ENCODE results near the gene ASZ1. TPM values are rescaled to one million over a fixed set of nuclear protein-coding genes. Genes with fewer than 3 reads are reported as not detected.

Gene ASZ1
- total RNA-seq, 5 donors from 2014 or later (not counting 1 experiment from before 2014, with no cell fraction given), result not detected

- no peak for DNase-seq
- H3K4me1 ChIP-seq (ENCODE audit: control insufficient read depth in 1 of 2, extremely low read depth in 1 of 2, insufficient read depth in 2 of 2, low read length in 2 of 2), result no peaks in the 10 kb centered on the region
- H3K27me3 Mint-ChIP-seq, result peaks cover 0 to 4% of the 10 kb centered on the region in 2 donors
- H3K27ac Mint-ChIP-seq, result no peak overlapping the region
- no peak overlapping the region for H3K4me3 Mint-ChIP-seq
- no peak overlapping the region for H3K4me3 ChIP-seq (ENCODE audit: control insufficient read depth in 1 of 2, extremely low read depth in 1 of 2, low read length in 1 of 2)
- no peak for ATAC-seq (replicated peaks in 1 of 4)
- no peaks in the 10 kb centered on the region for H3K36me3 ChIP-seq (ENCODE audit: control insufficient read depth in 2 of 2, extremely low read depth in 1 of 2, insufficient read depth in 1 of 2, low read length in 1 of 2)
- peaks cover 0 to 8% (median 0%) of the 10 kb centered on the region in 3 donors for H3K9me3 Mint-ChIP-seq
- ChIA-PET CTCF (no interaction called here), POLR2A (no interaction called here)
- no peaks in the 10 kb centered on the region for H3K36me3 Mint-ChIP-seq
- H3K27me3 ChIP-seq (replicated peaks in 1 of 2; ENCODE audit: control insufficient read depth in 2 of 2, extremely low read depth in 1 of 2, insufficient read depth in 2 of 2, low read length in 1 of 2), result no peaks in the 10 kb centered on the region
- H3K4me1 Mint-ChIP-seq, result no peaks in the 10 kb centered on the region
- H3K27ac ChIP-seq (ENCODE audit: low read length), result no peak overlapping the region
- H3K9me3 ChIP-seq, result no peaks in the 10 kb centered on the region
Observed at GRCh38 chr7:117362294-117362888, 64.9 kb downstream of the ASZ1 start.

DNA sequence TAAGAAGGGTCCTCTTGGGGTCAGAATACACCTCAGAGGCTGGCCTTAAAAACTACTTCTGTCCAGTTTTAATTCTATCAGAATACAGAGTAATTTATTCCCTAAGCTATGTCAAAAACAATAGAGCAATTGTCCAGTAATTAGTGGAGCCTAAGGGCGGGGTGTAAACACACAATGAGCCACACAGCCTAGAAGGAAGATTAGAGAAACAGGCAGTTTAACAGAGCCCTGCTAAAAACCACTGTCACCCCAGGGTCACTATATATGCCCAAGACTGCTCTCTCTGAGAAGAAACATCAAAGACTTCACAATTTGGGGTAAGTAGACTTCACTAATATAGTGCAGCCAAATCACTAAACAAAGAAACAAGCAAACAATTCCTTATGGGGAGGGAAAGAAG, 77.3 kb downstream of the ASZ1 start:
- Mint-ChIP-seq H3K4me3 (no peak overlapping the region), H3K36me3 (no peaks in the 10 kb centered on the region), H3K27me3 (peaks cover 0 to 11% of the 10 kb centered on the region in 2 donors), H3K9me3 (no peaks in the 10 kb centered on the region), H3K4me1 (no peaks in the 10 kb centered on the region), H3K27ac (no peak overlapping the region)
- no peak overlapping the region for H3K27ac ChIP-seq (ENCODE audit: low read length)
- peaks cover 0 to 7% of the 10 kb centered on the region in 2 experiments for H3K27me3 ChIP-seq (replicated peaks in 1 of 2; ENCODE audit: control insufficient read depth in 2 of 2, extremely low read depth in 1 of 2, insufficient read depth in 2 of 2, low read length in 1 of 2)
- no peaks in the 10 kb centered on the region for H3K9me3 ChIP-seq
- DNase-seq (no peak), ATAC-seq (replicated peaks in 1 of 4) (no peak)
- ChIA-PET CTCF (no interaction called here), POLR2A (no interaction called here)
- no peaks in the 10 kb centered on the region for H3K36me3 ChIP-seq (ENCODE audit: control insufficient read depth in 2 of 2, extremely low read depth in 1 of 2, insufficient read depth in 1 of 2, low read length in 1 of 2)
- no peak overlapping the region for H3K4me3 ChIP-seq (ENCODE audit: control insufficient read depth in 1 of 2, extremely low read depth in 1 of 2, low read length in 1 of 2)
- WGBS (ENCODE audit: insufficient coverage), result no CpG with 5 or more reads among the region's 1 CpG
- no peaks in the 10 kb centered on the region for H3K4me1 ChIP-seq (ENCODE audit: control insufficient read depth in 1 of 2, extremely low read depth in 1 of 2, insufficient read depth in 2 of 2, low read length in 2 of 2)

GRCh38 chr7:117349570-117349969, 77.7 kb downstream of the ASZ1 start:
- ATAC-seq (replicated peaks in 1 of 4), result no peak
- POLR2A ChIA-PET, result no interaction called here
- H3K4me3 Mint-ChIP-seq, result no peak overlapping the region
- H3K4me3 ChIP-seq (ENCODE audit: control insufficient read depth in 1 of 2, extremely low read depth in 1 of 2, low read length in 1 of 2), result no peak overlapping the region
- peaks cover 0 to 11% of the 10 kb centered on the region in 2 donors for H3K27me3 Mint-ChIP-seq
- no peaks in the 10 kb centered on the region for H3K4me1 ChIP-seq (ENCODE audit: control insufficient read depth in 1 of 2, extremely low read depth in 1 of 2, insufficient read depth in 2 of 2, low read length in 2 of 2)
- CTCF ChIA-PET, result no interaction called here
- no peaks in the 10 kb centered on the region for H3K9me3 ChIP-seq
- H3K4me1 Mint-ChIP-seq, result no peaks in the 10 kb centered on the region
- peaks cover 0 to 7% of the 10 kb centered on the region in 2 experiments for H3K27me3 ChIP-seq (replicated peaks in 1 of 2; ENCODE audit: control insufficient read depth in 2 of 2, extremely low read depth in 1 of 2, insufficient read depth in 2 of 2, low read length in 1 of 2)
- no peaks in the 10 kb centered on the region for H3K9me3 Mint-ChIP-seq
- H3K27ac Mint-ChIP-seq, result no peak overlapping the region
- H3K36me3 Mint-ChIP-seq, result no peaks in the 10 kb centered on the region
- no peak for DNase-seq
- H3K27ac ChIP-seq (ENCODE audit: low read length), result no peak overlapping the region
- 75% methylated on average over 1 of the region's 2 CpGs for WGBS (ENCODE audit: insufficient coverage)
- no peaks in the 10 kb centered on the region for H3K36me3 ChIP-seq (ENCODE audit: control insufficient read depth in 2 of 2, extremely low read depth in 1 of 2, insufficient read depth in 1 of 2, low read length in 1 of 2)

GRCh38 chr7:117347962-117348672, 79.2 kb downstream of the ASZ1 start:
- H3K27me3 ChIP-seq (replicated peaks in 1 of 2; ENCODE audit: control insufficient read depth in 2 of 2, extremely low read depth in 1 of 2, insufficient read depth in 2 of 2, low read length in 1 of 2), result peaks cover 0 to 7% of the 10 kb centered on the region in 2 experiments
- no CpG with 5 or more reads among the region's 7 CpGs for WGBS (ENCODE audit: insufficient coverage)
- H3K27ac Mint-ChIP-seq, result no peak overlapping the region
- peaks cover 0 to 11% of the 10 kb centered on the region in 2 donors for H3K27me3 Mint-ChIP-seq
- no peaks in the 10 kb centered on the region for H3K9me3 ChIP-seq
- ChIA-PET POLR2A (no interaction called here), CTCF (no interaction called here)
- H3K4me3 Mint-ChIP-seq, result no peak overlapping the region
- H3K4me1 Mint-ChIP-seq, result no peaks in the 10 kb centered on the region
- H3K36me3 Mint-ChIP-seq, result no peaks in the 10 kb centered on the region
- DNase-seq (no peak), ATAC-seq (replicated peaks in 1 of 4) (no peak)
- H3K4me3 ChIP-seq (ENCODE audit: control insufficient read depth in 1 of 2, extremely low read depth in 1 of 2, low read length in 1 of 2), result no peak overlapping the region
- H3K27ac ChIP-seq (ENCODE audit: low read length), result no peak overlapping the region
- H3K9me3 Mint-ChIP-seq, result peaks cover 0 to 4% (median 0%) of the 10 kb centered on the region in 3 donors
- H3K36me3 ChIP-seq (ENCODE audit: control insufficient read depth in 2 of 2, extremely low read depth in 1 of 2, insufficient read depth in 1 of 2, low read length in 1 of 2), result no peaks in the 10 kb centered on the region
- H3K4me1 ChIP-seq (ENCODE audit: control insufficient read depth in 1 of 2, extremely low read depth in 1 of 2, insufficient read depth in 2 of 2, low read length in 2 of 2), result no peaks in the 10 kb centered on the region

- CTCF ChIA-PET, result no interaction called here
- no peaks in the 10 kb centered on the region for H3K36me3 Mint-ChIP-seq
- H3K27ac Mint-ChIP-seq, result no peak overlapping the region
- H3K9me3 Mint-ChIP-seq, result peaks cover 0 to 7% (median 0%) of the 10 kb centered on the region in 3 donors
- Histone ChIP-seq H3K4me3 (ENCODE audit: control insufficient read depth in 1 of 2, extremely low read depth in 1 of 2, low read length in 1 of 2) (no peak overlapping the region), H3K27ac (ENCODE audit: low read length) (no peak overlapping the region), H3K27me3 (replicated peaks in 1 of 2; ENCODE audit: control insufficient read depth in 2 of 2, extremely low read depth in 1 of 2, insufficient read depth in 2 of 2, low read length in 1 of 2) (peaks cover 0 to 7% of the 10 kb centered on the region in 2 experiments), H3K36me3 (ENCODE audit: control insufficient read depth in 2 of 2, extremely low read depth in 1 of 2, insufficient read depth in 1 of 2, low read length in 1 of 2) (no peaks in the 10 kb centered on the region), H3K4me1 (ENCODE audit: control insufficient read depth in 1 of 2, extremely low read depth in 1 of 2, insufficient read depth in 2 of 2, low read length in 2 of 2) (no peaks in the 10 kb centered on the region), H3K9me3 (no peaks in the 10 kb centered on the region)
- DNase-seq, result no peak
- H3K27me3 Mint-ChIP-seq, result peaks cover 0 to 11% of the 10 kb centered on the region in 2 donors
- no peak overlapping the region for H3K4me3 Mint-ChIP-seq
- ATAC-seq (replicated peaks in 1 of 4), result no peak
- no peaks in the 10 kb centered on the region for H3K4me1 Mint-ChIP-seq
- WGBS (ENCODE audit: insufficient coverage), result 83% methylated on average over 4 of the region's 6 CpGs
- POLR2A ChIA-PET, result no interaction called here
Observed at GRCh38 chr7:117347480-117347879, 79.8 kb downstream of the ASZ1 start.

DNA sequence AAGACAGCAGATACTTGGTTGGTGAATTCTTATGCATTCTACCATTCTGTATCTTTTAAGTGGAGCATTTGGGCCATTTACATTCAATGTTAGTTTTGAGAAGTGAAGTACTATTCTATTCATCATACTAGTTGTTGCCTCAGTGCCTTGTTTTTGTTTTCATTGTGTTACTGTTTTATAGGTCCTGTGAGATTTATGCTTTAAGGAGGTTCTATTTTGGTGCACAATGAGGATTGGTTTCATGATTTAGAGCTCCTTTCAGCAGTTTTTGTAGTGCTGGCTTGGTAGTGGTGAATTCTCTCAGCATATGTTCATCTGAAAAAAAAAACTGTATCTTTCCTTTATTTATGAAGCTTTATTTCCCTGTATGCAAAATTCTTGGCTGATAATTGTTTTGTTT, 81.1 kb downstream of the ASZ1 start:
- H3K4me1 Mint-ChIP-seq, result no peaks in the 10 kb centered on the region
- Histone ChIP-seq H3K27me3 (replicated peaks in 1 of 2; ENCODE audit: control insufficient read depth in 2 of 2, extremely low read depth in 1 of 2, insufficient read depth in 2 of 2, low read length in 1 of 2) (peaks cover 0 to 7% of the 10 kb centered on the region in 2 experiments), H3K27ac (ENCODE audit: low read length) (no peak overlapping the region), H3K4me3 (ENCODE audit: control insufficient read depth in 1 of 2, extremely low read depth in 1 of 2, low read length in 1 of 2) (no peak overlapping the region), H3K36me3 (ENCODE audit: control insufficient read depth in 2 of 2, extremely low read depth in 1 of 2, insufficient read depth in 1 of 2, low read length in 1 of 2) (no peaks in the 10 kb centered on the region), H3K4me1 (ENCODE audit: control insufficient read depth in 1 of 2, extremely low read depth in 1 of 2, insufficient read depth in 2 of 2, low read length in 2 of 2) (no peaks in the 10 kb centered on the region), H3K9me3 (no peaks in the 10 kb centered on the region)
- no peak overlapping the region for H3K4me3 Mint-ChIP-seq
- CTCF ChIA-PET, result no interaction called here
- DNase-seq, result no peak
- H3K27ac Mint-ChIP-seq, result no peak overlapping the region
- H3K9me3 Mint-ChIP-seq, result peaks cover 0 to 7% (median 0%) of the 10 kb centered on the region in 3 donors
- POLR2A ChIA-PET, result interaction anchor here in 1 of 2 donors (0.6 kb wide), 1 partner anchor 11 kb away, joined by 3 read pairs; no protein-coding TSS in a partner anchor
- H3K36me3 Mint-ChIP-seq, result no peaks in the 10 kb centered on the region
- peaks cover 0 to 11% of the 10 kb centered on the region in 2 donors for H3K27me3 Mint-ChIP-seq
- ATAC-seq (replicated peaks in 1 of 4), result no peak
